Esophagus muscularis mucosa (tissue), 4 donors: ENCODE measurements around the gene CNN3.

Experiments
- EP300 ChIP-seq: sonication (generic); formaldehyde crosslinking; IDR thresholded peaks from one replicate; pipeline ENCODE4 v1.6.1; 2017; ENCODE audit warnings: antibody characterized with exemption
- POLR2A ChIP-seq: fragments of 450-650 bp; IDR thresholded peaks from one replicate; pipeline ENCODE4 v1.6.1; 2017; ENCODE audit warnings: antibody characterized with exemption, moderate library complexity, mild to moderate bottlenecking, low read depth
- POLR2AphosphoS5 ChIP-seq, 2 donors: sonication (generic); formaldehyde crosslinking; IDR thresholded peaks; one replicate each; pipeline ENCODE4 v1.6.1; 2017; ENCODE audit warnings: antibody characterized with exemption in 2 of 2
- TF ChIP-seq, protein P1 (sequence below), 3 experiments: fragments of 200-600 bp in 2 of 3; fragments of 450-650 bp in 1 of 3; sonication (generic) in 2 of 3; IDR thresholded peaks; one replicate each; pipeline ENCODE4 v1.5.1; 2017 to 2019; ENCODE audit warnings: antibody characterized with exemption in 3 of 3, mild to moderate bottlenecking in 2 of 3, moderate library complexity in 1 of 3

DNA sequence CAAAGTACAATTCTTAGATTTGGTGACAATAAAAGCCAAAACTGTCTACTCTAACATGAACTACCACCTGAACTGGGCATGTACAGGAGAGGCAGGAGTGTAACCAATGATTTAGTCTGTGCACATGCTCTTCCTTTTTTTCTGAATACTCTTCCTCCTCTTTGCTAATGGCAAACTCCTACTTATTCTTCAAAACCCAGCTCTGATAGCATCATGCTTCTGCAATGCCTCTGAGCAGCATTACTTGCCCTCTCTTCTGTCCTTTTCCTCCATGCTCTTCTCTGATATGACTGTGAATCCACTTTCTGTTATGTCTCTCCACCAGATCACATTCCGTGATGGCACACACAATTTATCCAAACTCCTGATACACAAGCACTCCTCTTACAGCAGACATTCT lies 31.4 kb downstream of the CNN3 start:
- TF ChIP-seq POLR2AphosphoS5 (IDR thresholded peaks at IDR 0.05) (no peak), POLR2A (no peak), EP300 (no peak)
- TF ChIP-seq, protein P1, sequence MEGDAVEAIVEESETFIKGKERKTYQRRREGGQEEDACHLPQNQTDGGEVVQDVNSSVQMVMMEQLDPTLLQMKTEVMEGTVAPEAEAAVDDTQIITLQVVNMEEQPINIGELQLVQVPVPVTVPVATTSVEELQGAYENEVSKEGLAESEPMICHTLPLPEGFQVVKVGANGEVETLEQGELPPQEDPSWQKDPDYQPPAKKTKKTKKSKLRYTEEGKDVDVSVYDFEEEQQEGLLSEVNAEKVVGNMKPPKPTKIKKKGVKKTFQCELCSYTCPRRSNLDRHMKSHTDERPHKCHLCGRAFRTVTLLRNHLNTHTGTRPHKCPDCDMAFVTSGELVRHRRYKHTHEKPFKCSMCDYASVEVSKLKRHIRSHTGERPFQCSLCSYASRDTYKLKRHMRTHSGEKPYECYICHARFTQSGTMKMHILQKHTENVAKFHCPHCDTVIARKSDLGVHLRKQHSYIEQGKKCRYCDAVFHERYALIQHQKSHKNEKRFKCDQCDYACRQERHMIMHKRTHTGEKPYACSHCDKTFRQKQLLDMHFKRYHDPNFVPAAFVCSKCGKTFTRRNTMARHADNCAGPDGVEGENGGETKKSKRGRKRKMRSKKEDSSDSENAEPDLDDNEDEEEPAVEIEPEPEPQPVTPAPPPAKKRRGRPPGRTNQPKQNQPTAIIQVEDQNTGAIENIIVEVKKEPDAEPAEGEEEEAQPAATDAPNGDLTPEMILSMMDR (IDR thresholded peaks at IDR 0.05), result no peak
